Adipocyte (in vitro differentiated cells): ENCODE data around the gene TRIP4.
"Not testable (repeated sequence)": the region's sequence is repeated elsewhere in the genome, so short reads cannot be mapped to it uniquely, and the experiment has no call there.

Source experiments
- DNase-seq: peaks from one replicate; pipeline ENCODE4 v3.0.0-alpha.2; 2015; ENCODE audit warnings: low read depth
- H3K27me3 ChIP-seq: replicated peaks from 2 replicates; pipeline ENCODE4 v1.7.0; 2013; ENCODE audit warnings: mild to moderate bottlenecking, low read length, moderate library complexity; ENCODE audit not compliant: control insufficient read depth, insufficient read depth
- H3K36me3 ChIP-seq: 2 replicates; pipeline ENCODE4 v1.7.0; 2013; ENCODE audit warnings: low read length, mild to moderate bottlenecking, moderate library complexity; ENCODE audit not compliant: control insufficient read depth, insufficient read depth, severe bottlenecking
- H3K4me1 ChIP-seq: 2 replicates; pipeline ENCODE4 v1.7.0; 2013; ENCODE audit warnings: mild to moderate bottlenecking, low read length, moderate library complexity; ENCODE audit not compliant: control insufficient read depth, insufficient read depth
- H3K4me3 ChIP-seq: 2 replicates; pipeline ENCODE4 v1.7.0; 2013; ENCODE audit warnings: mild to moderate bottlenecking, low read length, moderate library complexity
- H3K9ac ChIP-seq: 2 replicates; pipeline ENCODE4 v1.7.0; 2013; ENCODE audit warnings: mild to moderate bottlenecking, low read length, moderate library complexity
- H3K9me3 ChIP-seq: 2 replicates; pipeline ENCODE4 v1.7.0; 2013; ENCODE audit warnings: mild to moderate bottlenecking, low read length, moderate library complexity; ENCODE audit not compliant: control insufficient read depth

The TRIP4 gene

DNA sequence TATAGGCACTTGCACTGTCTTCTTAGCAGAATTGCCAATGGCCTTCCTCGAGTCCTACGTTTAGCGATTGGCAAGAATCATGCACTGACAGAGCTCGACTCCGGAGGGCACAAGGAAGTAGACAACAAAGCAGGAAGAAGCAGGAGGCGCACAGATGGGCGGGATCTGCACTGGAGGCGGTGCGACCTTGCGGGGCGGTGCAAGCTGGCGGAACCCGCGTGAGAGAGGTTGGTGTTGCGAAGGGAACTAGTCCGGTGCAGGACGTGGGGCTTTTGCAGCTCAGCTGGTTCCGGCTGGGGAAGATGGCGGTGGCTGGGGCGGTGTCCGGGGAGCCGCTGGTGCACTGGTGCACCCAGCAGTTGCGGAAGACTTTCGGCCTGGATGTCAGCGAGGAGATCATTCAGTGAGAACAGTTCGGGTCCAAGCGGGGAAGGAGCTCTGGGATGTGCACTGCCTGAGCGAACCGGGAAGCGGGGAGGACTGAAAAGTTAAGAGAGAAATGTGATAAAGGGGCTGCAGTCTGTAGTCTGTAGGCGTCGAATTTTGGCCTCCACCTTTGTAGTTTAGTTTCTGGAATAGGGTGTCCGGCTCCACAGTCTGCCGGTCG is at the start of gene TRIP4:
Gene TRIP4, plus strand, starts transcription at position 275 of the 607 bp plus-strand sequence. Its CDS starts 28 bp downstream, at position 303.
- Histone ChIP-seq H3K9me3 (no peaks in the 10 kb centered on the region), H3K36me3 (no peaks in the 10 kb centered on the region)

GRCh38 chr15:64340355-64340754 is 47.3 kb upstream of the TRIP4 start:
- Histone ChIP-seq H3K4me1 (peaks cover 27% of the 10 kb centered on the region), H3K9ac (no peak overlapping the region), H3K4me3 (no peak overlapping the region), H3K36me3 (peaks cover 5% of the 10 kb centered on the region), H3K9me3 (no peaks in the 10 kb centered on the region), H3K27me3 (no peaks in the 10 kb centered on the region)
- no peak for DNase-seq

More for the DNA sequence above, at the start of gene TRIP4:
- Histone ChIP-seq H3K4me3 (peak within 1 kb of the TSS; percentile 100), H3K27me3 (no peaks in the 10 kb centered on the region), H3K4me1 (peaks cover 11% of the 10 kb centered on the region), H3K9ac (peak within 1 kb of the TSS; percentile 97)
- peak; percentile 98 for DNase-seq

- Histone ChIP-seq H3K27me3 (no peaks in the 10 kb centered on the region), H3K4me1 (peaks cover 29% of the 10 kb centered on the region), H3K9me3 (no peaks in the 10 kb centered on the region), H3K36me3 (peaks cover 5% of the 10 kb centered on the region), H3K4me3 (no peak overlapping the region), H3K9ac (no peak overlapping the region)
- DNase-seq: no peak
Measured at GRCh38 chr15:64341961-64342360, 45.7 kb upstream of the TRIP4 start.

DNA sequence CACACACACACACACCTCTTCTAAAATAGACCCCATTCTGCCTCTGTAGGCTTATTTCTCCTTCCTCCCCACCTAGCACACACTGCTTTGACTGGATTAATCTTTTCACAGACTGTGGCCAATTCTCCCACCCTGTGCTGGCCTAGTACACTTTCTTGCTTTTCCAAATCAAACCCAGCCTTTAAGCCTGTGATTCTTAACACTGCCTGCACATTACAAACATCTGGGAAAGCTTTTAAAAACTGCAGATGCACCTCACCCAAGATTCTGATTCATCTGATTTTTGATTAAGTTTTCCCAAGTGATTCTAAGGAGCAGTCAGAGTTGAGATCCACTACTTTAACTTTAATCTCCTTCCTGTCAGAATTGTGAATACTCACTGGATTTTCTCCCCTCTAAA is 44.4 kb upstream of the TRIP4 start:
- no peaks in the 10 kb centered on the region for H3K27me3 ChIP-seq
- peaks cover 9% of the 10 kb centered on the region for H3K36me3 ChIP-seq
- DNase-seq: peak; percentile 38
- peak overlapping the region; percentile 52 for H3K4me3 ChIP-seq
- H3K9me3 ChIP-seq: no peaks in the 10 kb centered on the region
- H3K9ac ChIP-seq: peak overlapping the region; percentile 33
- peaks cover 31% of the 10 kb centered on the region for H3K4me1 ChIP-seq

DNA sequence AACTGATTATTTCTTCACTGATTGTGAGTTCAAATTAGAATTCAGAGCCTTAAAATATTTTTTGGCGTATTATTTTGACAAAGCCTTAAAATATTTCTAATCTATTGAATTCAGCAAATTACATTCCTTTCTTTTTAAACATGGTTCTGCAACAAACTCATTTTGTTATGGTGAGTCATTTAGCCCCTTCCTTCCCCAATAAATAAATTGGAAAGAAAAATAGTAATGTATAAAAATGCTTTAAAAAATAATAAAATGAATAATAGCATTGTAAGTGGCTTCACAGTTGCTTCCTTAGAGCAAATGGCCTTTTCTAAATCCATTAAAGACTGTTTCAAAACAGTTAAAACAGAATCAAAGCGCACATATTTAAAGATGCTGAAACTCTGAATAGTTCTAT is 43.8 kb upstream of the TRIP4 start:
- Histone ChIP-seq H3K4me1 (peaks cover 34% of the 10 kb centered on the region), H3K27me3 (no peaks in the 10 kb centered on the region), H3K36me3 (peaks cover 9% of the 10 kb centered on the region), H3K9ac (peak overlapping the region; percentile 33), H3K4me3 (peak overlapping the region; percentile 52), H3K9me3 (no peaks in the 10 kb centered on the region)
- peak; percentile 51 for DNase-seq

DNA sequence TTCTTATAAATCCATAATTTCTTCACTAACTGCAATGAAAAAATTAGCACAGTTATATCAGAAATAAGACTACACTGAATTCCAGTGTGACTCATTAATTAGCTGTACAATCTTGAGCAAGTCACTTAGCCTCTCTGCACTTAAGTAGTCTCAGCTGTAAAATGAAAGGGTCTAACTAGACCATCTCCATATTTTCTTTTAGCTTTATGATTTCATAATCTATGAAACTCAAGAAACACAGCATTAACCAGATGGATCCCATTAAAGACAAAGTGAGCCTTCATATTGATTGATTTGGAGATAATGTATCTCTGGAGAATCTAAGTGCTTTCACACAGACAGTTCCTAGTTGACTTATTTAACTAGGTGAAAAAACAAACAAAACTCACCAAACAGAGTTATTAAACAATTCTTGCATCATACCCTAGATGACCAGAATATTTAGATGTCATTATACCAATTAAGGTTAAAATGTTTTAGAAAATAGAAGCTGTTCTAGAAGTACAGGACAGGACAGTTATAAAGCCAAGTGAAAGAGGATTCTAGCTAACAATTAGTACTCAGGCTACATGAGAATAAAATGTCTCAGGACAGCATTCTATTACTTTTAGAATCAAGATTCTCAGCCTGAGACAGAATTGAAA is 42.9 kb upstream of the TRIP4 start:
- H3K4me1 ChIP-seq: peaks cover 34% of the 10 kb centered on the region
- peak; percentile 81 for DNase-seq
- H3K27me3 ChIP-seq: no peaks in the 10 kb centered on the region
- H3K36me3 ChIP-seq: peaks cover 9% of the 10 kb centered on the region
- H3K9me3 ChIP-seq: no peaks in the 10 kb centered on the region
- peak overlapping the region; percentile 45 for H3K4me3 ChIP-seq
- H3K9ac ChIP-seq: peak overlapping the region; percentile 11

DNA sequence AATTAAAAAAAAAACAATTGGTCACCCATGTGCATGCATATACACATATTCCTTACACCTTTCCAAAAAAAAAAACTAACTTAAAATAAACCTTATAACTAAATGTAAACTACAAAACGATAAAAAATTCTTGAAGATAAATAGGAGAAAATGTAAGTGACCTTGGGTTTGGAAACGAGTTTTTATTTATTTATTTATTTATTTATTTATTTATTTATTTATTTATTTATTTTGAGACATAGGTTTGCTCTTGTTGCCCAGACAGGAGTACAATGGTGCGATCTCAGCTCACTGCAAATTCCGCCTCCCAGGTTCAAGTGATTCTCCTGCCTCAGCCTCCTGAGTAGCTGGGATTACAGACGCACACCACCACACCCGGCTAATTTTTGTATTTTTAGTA is 41.4 kb upstream of the TRIP4 start:
- H3K4me1 ChIP-seq: peaks cover 38% of the 10 kb centered on the region
- not testable (repeated sequence) for H3K4me3 ChIP-seq, H3K27me3 ChIP-seq, H3K36me3 ChIP-seq, DNase-seq, H3K9ac ChIP-seq, H3K9me3 ChIP-seq

GRCh38 chr15:64348455-64348854 is 39.2 kb upstream of the TRIP4 start:
- peaks cover 32% of the 10 kb centered on the region for H3K4me1 ChIP-seq
- no peak for DNase-seq
- peaks cover 5% of the 10 kb centered on the region for H3K36me3 ChIP-seq
- H3K27me3 ChIP-seq: no peaks in the 10 kb centered on the region
- no peak overlapping the region for H3K4me3 ChIP-seq
- H3K9ac ChIP-seq: no peak overlapping the region
- H3K9me3 ChIP-seq: no peaks in the 10 kb centered on the region

DNA sequence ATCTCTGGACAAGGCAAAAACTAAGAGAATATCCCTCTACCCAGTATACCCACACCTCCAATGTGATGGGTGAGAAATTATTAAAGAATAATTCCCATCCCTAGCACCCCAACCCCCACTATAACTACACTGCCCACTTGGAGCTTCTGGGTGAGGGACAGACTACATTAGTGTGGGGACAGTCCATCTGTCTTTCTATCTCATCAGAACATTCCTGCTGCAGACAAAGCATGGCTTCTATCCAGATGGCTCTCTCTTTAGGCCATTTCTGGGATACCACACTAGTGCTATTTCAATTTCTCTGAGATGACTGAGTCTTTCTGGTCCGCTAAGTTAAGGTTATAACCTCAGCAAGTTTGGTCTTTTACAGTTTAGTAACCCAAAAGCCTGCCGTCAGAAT is 38.3 kb upstream of the TRIP4 start:
- Histone ChIP-seq H3K27me3 (no peaks in the 10 kb centered on the region), H3K4me1 (peaks cover 24% of the 10 kb centered on the region), H3K9ac (no peak overlapping the region), H3K4me3 (no peak overlapping the region), H3K9me3 (no peaks in the 10 kb centered on the region), H3K36me3 (peaks cover 5% of the 10 kb centered on the region)
- no peak for DNase-seq

DNA sequence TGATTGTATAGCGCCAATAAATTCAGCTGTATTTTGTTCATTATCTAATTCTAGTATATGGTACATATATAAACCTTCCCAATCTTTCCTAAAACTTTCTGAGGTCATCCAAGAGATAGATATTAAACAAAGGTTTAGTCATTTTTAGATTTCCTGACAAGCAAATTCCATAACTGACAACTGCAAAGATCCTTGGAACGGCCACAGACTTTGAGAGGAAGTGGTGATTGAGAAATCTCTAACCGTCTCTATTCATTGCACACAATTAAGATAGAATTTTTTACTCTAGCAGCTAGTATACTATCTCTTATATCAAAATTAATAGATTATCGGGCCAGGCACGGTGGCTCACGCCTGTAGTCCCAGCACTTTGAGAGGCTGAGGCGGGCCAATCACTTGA is 36.4 kb upstream of the TRIP4 start:
- Histone ChIP-seq H3K36me3 (peaks cover 5% of the 10 kb centered on the region), H3K9me3 (no peaks in the 10 kb centered on the region), H3K4me3 (no peak overlapping the region), H3K4me1 (peaks cover 20% of the 10 kb centered on the region), H3K27me3 (no peaks in the 10 kb centered on the region), H3K9ac (no peak overlapping the region)
- no peak for DNase-seq

DNA sequence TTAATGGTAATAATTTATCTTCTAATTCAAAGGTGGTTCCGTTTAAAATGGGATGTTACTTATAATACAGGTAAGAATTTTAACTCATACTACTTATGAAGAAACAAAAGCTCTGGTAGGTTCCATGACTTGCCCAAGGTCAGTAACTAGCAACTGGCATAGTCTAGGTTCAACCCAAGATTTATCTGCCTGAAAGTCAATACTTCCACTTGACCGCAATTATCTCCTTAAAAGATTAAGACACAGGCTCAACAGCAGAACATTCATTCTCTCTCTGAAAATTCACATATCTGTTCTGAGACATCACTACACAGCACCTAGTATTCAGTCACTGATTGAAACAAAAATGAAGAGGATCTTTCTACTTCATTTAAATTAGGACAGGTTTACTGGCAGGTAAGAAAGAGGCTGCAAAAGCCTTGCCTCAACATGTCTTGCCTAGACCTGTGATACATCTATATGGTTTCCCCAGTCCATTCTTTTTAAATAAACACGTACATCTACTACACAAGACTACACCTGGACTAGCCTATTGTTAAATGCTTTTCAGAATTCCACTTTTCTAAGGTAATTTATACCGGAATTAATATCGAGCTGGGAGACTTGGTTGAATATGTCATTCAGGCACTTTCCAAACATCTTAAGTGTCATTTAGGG is 32.8 kb upstream of the TRIP4 start:
- H3K9me3 ChIP-seq: no peaks in the 10 kb centered on the region
- peak overlapping the region; percentile 86 for H3K9ac ChIP-seq
- no peaks in the 10 kb centered on the region for H3K36me3 ChIP-seq
- no peak for DNase-seq
- H3K4me1 ChIP-seq: peaks cover 19% of the 10 kb centered on the region
- peak overlapping the region; percentile 92 for H3K4me3 ChIP-seq
- no peaks in the 10 kb centered on the region for H3K27me3 ChIP-seq
